Measurements from ENCODE around the gene COP1. TPM values are rescaled to one million over a fixed set of nuclear protein-coding genes. Genes with fewer than 3 reads are reported as not detected.
"Not testable (repeated sequence)": the region's sequence is repeated elsewhere in the genome, so short reads cannot be mapped to it uniquely, and the experiment has no call there.

COP1 gene
- total RNA-seq = 41.9 and 47.2 TPM in 2 replicates

- intact Hi-C loops (cut with micrococcal nuclease) = loop anchor here (1.0 to 5.0 kb wide), 7 partner anchors 30 to 1208 kb away; partner anchors contain the start of genes CACYBP, KIAA0040 and MRPS14
These were observed at the start of gene COP1 for GRCh38 chr1:176206961-176207902. Gene COP1 (minus strand): TSS chr1:176207286. CDS start chr1:176206978, 308 bp downstream.

- intact Hi-C loops (cut with micrococcal nuclease) = no loop called here
These were observed 45.1 kb upstream of the COP1 start for GRCh38 chr1:176252191-176252590.

- intact Hi-C loops (cut with micrococcal nuclease) = no loop called here
These were observed 37.8 kb upstream of the COP1 start for GRCh38 chr1:176244851-176245250.

GRCh38 chr1:176243746-176244145 is 36.7 kb upstream of the COP1 start:
- intact Hi-C loops (cut with micrococcal nuclease) = no loop called here

GRCh38 chr1:176241385-176242015 is 34.4 kb upstream of the COP1 start:
- intact Hi-C loops (cut with micrococcal nuclease) = no loop called here

GRCh38 chr1:176233657-176234056 is 26.6 kb upstream of the COP1 start:
- intact Hi-C loops (cut with micrococcal nuclease) = not testable (repeated sequence)

- intact Hi-C loops (cut with micrococcal nuclease) = no loop called here
These were observed 20.5 kb upstream of the COP1 start for GRCh38 chr1:176227579-176227978.

- intact Hi-C loops (cut with micrococcal nuclease) = no loop called here
These were observed 18.8 kb upstream of the COP1 start for GRCh38 chr1:176225911-176226310.

GRCh38 chr1:176225479-176225875 is 18.4 kb upstream of the COP1 start:
- intact Hi-C loops (cut with micrococcal nuclease) = no loop called here

GRCh38 chr1:176222196-176222595 is 15.1 kb upstream of the COP1 start:
- intact Hi-C loops (cut with micrococcal nuclease) = no loop called here

GRCh38 chr1:176220100-176220689 is 13.1 kb upstream of the COP1 start:
- intact Hi-C loops (cut with micrococcal nuclease) = no loop called here

- intact Hi-C loops (cut with micrococcal nuclease) = no loop called here
These were observed 10.5 kb upstream of the COP1 start for GRCh38 chr1:176217461-176218099.

GRCh38 chr1:176216031-176216430 is 8.9 kb upstream of the COP1 start:
- intact Hi-C loops (cut with micrococcal nuclease) = no loop called here

- intact Hi-C loops (cut with micrococcal nuclease) = no loop called here
These were observed 4.5 kb upstream of the COP1 start for GRCh38 chr1:176211396-176212165.

GRCh38 chr1:176208034-176208433 is 948 bp upstream of the COP1 start:
- intact Hi-C loops (cut with micrococcal nuclease) = loop anchor here (5.0 kb wide), 3 partner anchors 86 to 1016 kb away; partner anchors contain the start of gene KIAA0040

- intact Hi-C loops (cut with micrococcal nuclease) = loop anchor here (2.0 to 5.0 kb wide), 6 partner anchors 29 to 1183 kb away; partner anchors contain the start of genes KIAA0040 and MRPS14
These were observed 803 bp downstream of the COP1 start for GRCh38 chr1:176206006-176206960.

- intact Hi-C loops (cut with micrococcal nuclease) = loop anchor here (1.0 to 5.0 kb wide), 4 partner anchors 8 to 1013 kb away; partner anchors contain the start of gene KIAA0040
These were observed 1.7 kb downstream of the COP1 start for GRCh38 chr1:176205332-176205914.

- intact Hi-C loops (cut with micrococcal nuclease) = loop anchor here (1.0 to 5.0 kb wide), 4 partner anchors 7 to 1012 kb away; partner anchors contain the start of gene KIAA0040
These were observed 2.4 kb downstream of the COP1 start for GRCh38 chr1:176204655-176205054.

- intact Hi-C loops (cut with micrococcal nuclease) = no loop called here
These were observed 3.4 kb downstream of the COP1 start for GRCh38 chr1:176203735-176204134.

All from T-helper 1 cell treated with Interleukin-12 subunit alpha and Interleukin-12 subunit beta and Interleukin-4 antibody, amounts not matched to agents 30 ng/mL and 1 ng/mL, for 36 hours (primary cell).